H1 (cell line): ENCODE data around the gene BACE1. TPM values are rescaled to one million over a fixed set of nuclear protein-coding genes. Genes with fewer than 3 reads are reported as not detected.

Experiments
- ATF2 ChIP-seq: IDR thresholded peaks from 2 replicates; pipeline ENCODE4 v1.6.1; 2012; ENCODE audit warnings: low read length, inconsistent platforms
- CBX5 ChIP-seq: fragments of 300-800, 300-1000 bp; sonication (generic); IDR thresholded peaks from 2 replicates; pipeline ENCODE4 v1.7.1; 2016; ENCODE audit warnings: antibody characterized with exemption, low read length, low read depth
- CHD7 ChIP-seq: fragments of 300-600 bp; sonication (generic); IDR thresholded peaks from 2 replicates; pipeline ENCODE4 v1.7.1; 2012; ENCODE audit warnings: low read length, moderate library complexity, mild to moderate bottlenecking, inconsistent platforms; ENCODE audit not compliant: insufficient replicate concordance
- EZH2 ChIP-seq: fragments of 200-600 bp; sonication (generic); IDR thresholded peaks from 2 replicates; pipeline ENCODE4 v1.7.1; 2012; ENCODE audit warnings: low read depth, mild to moderate bottlenecking, moderate library complexity, low read length, inconsistent platforms; ENCODE audit not compliant: severe bottlenecking
- HDAC6 ChIP-seq: IDR thresholded peaks from one replicate; pipeline ENCODE4 v1.7.1; 2012; ENCODE audit warnings: low read depth, mild to moderate bottlenecking, inconsistent platforms, low read length, moderate library complexity
- KDM5A ChIP-seq: fragments of 200-600 bp; IDR thresholded peaks from 2 replicates; pipeline ENCODE4 v1.7.1; 2012; ENCODE audit warnings: mild to moderate bottlenecking, low read length, inconsistent platforms, mixed read lengths
- NRF1 ChIP-seq: IDR thresholded peaks from 2 replicates; pipeline ENCODE4 v1.6.1; 2011; ENCODE audit warnings: mild to moderate bottlenecking, low read depth, low read length, improper control_type of control experiment
- PHF8 ChIP-seq: fragments of 200-600 bp; sonication (generic); conservative IDR thresholded peaks from 2 replicates; pipeline ENCODE4 v1.7.1; 2012; ENCODE audit warnings: low read depth, mild to moderate bottlenecking, inconsistent platforms, low read length, moderate library complexity
- RAD21 ChIP-seq, 2 experiments: IDR thresholded peaks in 1 of 2; conservative IDR thresholded peaks in 1 of 2; 2 replicates each; pipeline ENCODE4 v1.6.1; 2011; ENCODE audit warnings: low read depth in 2 of 2, low read length in 2 of 2, improper control_type of control experiment in 1 of 2, inconsistent platforms in 1 of 2, mild to moderate bottlenecking in 1 of 2, moderate library complexity in 1 of 2
- polyA plus RNA-seq, 7 experiments: library from polyadenylated mRNA; depleted of rRNA in 3 of 7; stranded (reverse) in 5 of 7; unstranded in 2 of 7; fragments of >200 nt in 5 of 7; fragments of 200-250 nt in 2 of 7; gene quantifications; 1 replicate in 5 of 7; 2 replicates in 1 of 7; 4 replicates in 1 of 7; pipeline versions ENCODE4 v1.2.1 to v1.2.3, GENCODE V29; 2011 to 2013; ENCODE audit warnings: missing spikeins in 2 of 7, mixed read lengths in 2 of 7
- total RNA-seq: library from RNA; stranded (reverse); fragmentation: NEBNext Ultra II Directional; extraction: Animal tissue kit (Norgen Biotek cat#: 25700); gene quantifications from 2 replicates; pipeline ENCODE4 v1.2.1, GENCODE V29; 2021

BACE1 gene
- total and polyA plus RNA-seq, 2 of the 8 experiments (the other 6 are each of a cell fraction or from before 2014, with no cell fraction given), result 7.7 to 7.9 TPM

GRCh38 chr11:117318738-117319137, 2.7 kb upstream of the BACE1 start (continued):
- no peak for TF ChIP-seq CHD7
- no peak for TF ChIP-seq RAD21 (IDR thresholded peaks at IDR 0.05 in 1 of 2, conservative IDR thresholded peaks at IDR 0.05 in 1 of 2; ENCODE audit: low read depth in 2 of 2, low read length in 2 of 2)
- TF ChIP-seq EZH2, result no peak
- no peak for TF ChIP-seq KDM5A
- TF ChIP-seq CBX5, result no peak
- TF ChIP-seq HDAC6, result no peak
- no peak for TF ChIP-seq ATF2
- no peak for TF ChIP-seq PHF8
- no peak for TF ChIP-seq NRF1
